Activated naive CD8-positive, alpha-beta T cell treated with anti-CD3 and anti-CD28 coated beads, Interleukin-2, amount 50 U/mL, for 24 hours (primary cell): Measurements from ENCODE around the gene NOC4L.

Experiments
- ATAC-seq: fragments of 150-1000 bp; cut with Tn5 transposase; one replicate; pipeline ENCODE4 v1.10.0; 2021
- DNase-seq: peaks from one replicate; pipeline ENCODE4 v3.0.0; 2021
- H3K27ac Mint-ChIP-seq: one replicate; pipeline ENCODE4 v1.8.0; 2021; ENCODE audit warnings: mild to moderate bottlenecking, mixed read lengths
- H3K27me3 Mint-ChIP-seq: one replicate; pipeline ENCODE4 v1.8.0; 2021; ENCODE audit warnings: mixed read lengths
- H3K36me3 Mint-ChIP-seq: one replicate; pipeline ENCODE4 v1.8.0; 2021; ENCODE audit warnings: low read depth, mixed read lengths
- H3K4me1 Mint-ChIP-seq: one replicate; pipeline ENCODE4 v1.8.0; 2021; ENCODE audit warnings: mixed read lengths
- H3K4me3 Mint-ChIP-seq: one replicate; pipeline ENCODE4 v1.8.0; 2021; ENCODE audit warnings: mild to moderate bottlenecking, moderate library complexity, mixed read lengths
- H3K9me3 Mint-ChIP-seq: one replicate; pipeline ENCODE4 v1.8.0; 2021; ENCODE audit warnings: mixed read lengths

The NOC4L gene

GRCh38 chr12:132114667-132115066 is 29.6 kb upstream of the NOC4L start:
- no peak overlapping the region for H3K4me3 Mint-ChIP-seq
- ATAC-seq (no peak), DNase-seq (no peak)
- peaks cover 13% of the 10 kb centered on the region for H3K36me3 Mint-ChIP-seq
- H3K9me3 Mint-ChIP-seq, result no peaks in the 10 kb centered on the region
- H3K4me1 Mint-ChIP-seq, result no peaks in the 10 kb centered on the region
- no peaks in the 10 kb centered on the region for H3K27me3 Mint-ChIP-seq
- H3K27ac Mint-ChIP-seq, result no peak overlapping the region

- H3K27ac Mint-ChIP-seq, result no peak overlapping the region
- DNase-seq (no peak), ATAC-seq (no peak)
- H3K9me3 Mint-ChIP-seq, result no peaks in the 10 kb centered on the region
- no peaks in the 10 kb centered on the region for H3K4me1 Mint-ChIP-seq
- no peak overlapping the region for H3K4me3 Mint-ChIP-seq
- H3K36me3 Mint-ChIP-seq, result peaks cover 11% of the 10 kb centered on the region
- H3K27me3 Mint-ChIP-seq, result no peaks in the 10 kb centered on the region
Measured at GRCh38 chr12:132115500-132115899, 28.8 kb upstream of the NOC4L start.

- Mint-ChIP-seq H3K4me3 (no peak overlapping the region), H3K27me3 (no peaks in the 10 kb centered on the region), H3K4me1 (no peaks in the 10 kb centered on the region), H3K9me3 (no peaks in the 10 kb centered on the region), H3K27ac (no peak overlapping the region), H3K36me3 (peaks cover 5% of the 10 kb centered on the region)
- ATAC-seq (no peak), DNase-seq (no peak)
Measured at GRCh38 chr12:132116709-132117557, 27.3 kb upstream of the NOC4L start.

- peaks cover 5% of the 10 kb centered on the region for H3K36me3 Mint-ChIP-seq
Measured at GRCh38 chr12:132117558-132117875, 26.7 kb upstream of the NOC4L start.

GRCh38 chr12:132118876-132119275 is 25.4 kb upstream of the NOC4L start:
- Mint-ChIP-seq H3K27me3 (no peaks in the 10 kb centered on the region), H3K4me3 (no peak overlapping the region), H3K4me1 (no peaks in the 10 kb centered on the region)

More at GRCh38 chr12:132117558-132117875, 26.7 kb upstream of the NOC4L start:
- Mint-ChIP-seq H3K4me3 (no peak overlapping the region), H3K4me1 (no peaks in the 10 kb centered on the region), H3K9me3 (no peaks in the 10 kb centered on the region), H3K27me3 (no peaks in the 10 kb centered on the region), H3K27ac (no peak overlapping the region)
- DNase-seq (no peak), ATAC-seq (peak; percentile 53)

GRCh38 chr12:132121283-132121682 is 23.0 kb upstream of the NOC4L start:
- Mint-ChIP-seq H3K27me3 (no peaks in the 10 kb centered on the region), H3K4me3 (no peak overlapping the region), H3K4me1 (no peaks in the 10 kb centered on the region), H3K9me3 (no peaks in the 10 kb centered on the region), H3K36me3 (peaks cover 23% of the 10 kb centered on the region), H3K27ac (no peak overlapping the region)
- DNase-seq (no peak), ATAC-seq (no peak)

More at GRCh38 chr12:132118876-132119275, 25.4 kb upstream of the NOC4L start:
- DNase-seq (no peak), ATAC-seq (no peak)
- Mint-ChIP-seq H3K9me3 (no peaks in the 10 kb centered on the region), H3K27ac (no peak overlapping the region), H3K36me3 (peaks cover 9% of the 10 kb centered on the region)

- ATAC-seq (no peak), DNase-seq (no peak)
- Mint-ChIP-seq H3K4me3 (no peak overlapping the region), H3K4me1 (no peaks in the 10 kb centered on the region), H3K27me3 (no peaks in the 10 kb centered on the region), H3K9me3 (no peaks in the 10 kb centered on the region), H3K36me3 (peaks cover 51% of the 10 kb centered on the region), H3K27ac (no peak overlapping the region)
Measured at GRCh38 chr12:132123970-132124765, 20.1 kb upstream of the NOC4L start.

GRCh38 chr12:132124766-132125425 is 19.4 kb upstream of the NOC4L start:
- peak; percentile 28 for ATAC-seq
- H3K27ac Mint-ChIP-seq, result no peak overlapping the region
- DNase-seq, result no peak

GRCh38 chr12:132125736-132126135 is 18.5 kb upstream of the NOC4L start:
- no peak overlapping the region for H3K27ac Mint-ChIP-seq
- H3K4me1 Mint-ChIP-seq, result no peaks in the 10 kb centered on the region
- peaks cover 52% of the 10 kb centered on the region for H3K36me3 Mint-ChIP-seq
- DNase-seq (no peak), ATAC-seq (no peak)
- no peaks in the 10 kb centered on the region for H3K9me3 Mint-ChIP-seq
- H3K4me3 Mint-ChIP-seq, result no peak overlapping the region
- H3K27me3 Mint-ChIP-seq, result no peaks in the 10 kb centered on the region

More at GRCh38 chr12:132124766-132125425, 19.4 kb upstream of the NOC4L start:
- Mint-ChIP-seq H3K27me3 (no peaks in the 10 kb centered on the region), H3K4me1 (no peaks in the 10 kb centered on the region), H3K36me3 (peaks cover 54% of the 10 kb centered on the region), H3K9me3 (no peaks in the 10 kb centered on the region), H3K4me3 (no peak overlapping the region)

- H3K27me3 Mint-ChIP-seq, result no peaks in the 10 kb centered on the region
- H3K9me3 Mint-ChIP-seq, result no peaks in the 10 kb centered on the region
- H3K27ac Mint-ChIP-seq, result no peak overlapping the region
- ATAC-seq, result no peak
- no peak for DNase-seq
- peaks cover 52% of the 10 kb centered on the region for H3K36me3 Mint-ChIP-seq
- no peaks in the 10 kb centered on the region for H3K4me1 Mint-ChIP-seq
- H3K4me3 Mint-ChIP-seq, result no peak overlapping the region
Measured at GRCh38 chr12:132127041-132127440, 17.2 kb upstream of the NOC4L start.

- Mint-ChIP-seq H3K27ac (no peak overlapping the region), H3K4me3 (no peak overlapping the region), H3K4me1 (no peaks in the 10 kb centered on the region), H3K27me3 (no peaks in the 10 kb centered on the region), H3K36me3 (peaks cover 47% of the 10 kb centered on the region), H3K9me3 (no peaks in the 10 kb centered on the region)
- no peak for DNase-seq
- no peak for ATAC-seq
Measured at GRCh38 chr12:132129007-132129406, 15.2 kb upstream of the NOC4L start.

- DNase-seq (no peak), ATAC-seq (no peak)
- H3K4me3 Mint-ChIP-seq, result no peak overlapping the region
- H3K27me3 Mint-ChIP-seq, result no peaks in the 10 kb centered on the region
- H3K36me3 Mint-ChIP-seq, result peaks cover 36% of the 10 kb centered on the region
- no peaks in the 10 kb centered on the region for H3K4me1 Mint-ChIP-seq
- no peak overlapping the region for H3K27ac Mint-ChIP-seq
- no peaks in the 10 kb centered on the region for H3K9me3 Mint-ChIP-seq
Measured at GRCh38 chr12:132130690-132131089, 13.6 kb upstream of the NOC4L start.

GRCh38 chr12:132131229-132131628 is 13.0 kb upstream of the NOC4L start:
- Mint-ChIP-seq H3K36me3 (peaks cover 32% of the 10 kb centered on the region), H3K4me1 (no peaks in the 10 kb centered on the region), H3K9me3 (no peaks in the 10 kb centered on the region), H3K27me3 (no peaks in the 10 kb centered on the region), H3K4me3 (no peak overlapping the region), H3K27ac (no peak overlapping the region)
- DNase-seq (no peak), ATAC-seq (no peak)

GRCh38 chr12:132131952-132132351 is 12.3 kb upstream of the NOC4L start:
- Mint-ChIP-seq H3K27ac (no peak overlapping the region), H3K9me3 (no peaks in the 10 kb centered on the region), H3K36me3 (peaks cover 25% of the 10 kb centered on the region), H3K27me3 (no peaks in the 10 kb centered on the region), H3K4me1 (no peaks in the 10 kb centered on the region), H3K4me3 (no peak overlapping the region)
- ATAC-seq, result no peak
- no peak for DNase-seq
